ENCODE results near the gene SNAP47.
A peak's percentile ranks its signal among the peaks of the same experiment; 100 is the strongest.

Gene SNAP47

GRCh38 chr1:227768640-227769039 lies 33.4 kb downstream of the SNAP47 start:
- DNase-seq, result no peak

DNA sequence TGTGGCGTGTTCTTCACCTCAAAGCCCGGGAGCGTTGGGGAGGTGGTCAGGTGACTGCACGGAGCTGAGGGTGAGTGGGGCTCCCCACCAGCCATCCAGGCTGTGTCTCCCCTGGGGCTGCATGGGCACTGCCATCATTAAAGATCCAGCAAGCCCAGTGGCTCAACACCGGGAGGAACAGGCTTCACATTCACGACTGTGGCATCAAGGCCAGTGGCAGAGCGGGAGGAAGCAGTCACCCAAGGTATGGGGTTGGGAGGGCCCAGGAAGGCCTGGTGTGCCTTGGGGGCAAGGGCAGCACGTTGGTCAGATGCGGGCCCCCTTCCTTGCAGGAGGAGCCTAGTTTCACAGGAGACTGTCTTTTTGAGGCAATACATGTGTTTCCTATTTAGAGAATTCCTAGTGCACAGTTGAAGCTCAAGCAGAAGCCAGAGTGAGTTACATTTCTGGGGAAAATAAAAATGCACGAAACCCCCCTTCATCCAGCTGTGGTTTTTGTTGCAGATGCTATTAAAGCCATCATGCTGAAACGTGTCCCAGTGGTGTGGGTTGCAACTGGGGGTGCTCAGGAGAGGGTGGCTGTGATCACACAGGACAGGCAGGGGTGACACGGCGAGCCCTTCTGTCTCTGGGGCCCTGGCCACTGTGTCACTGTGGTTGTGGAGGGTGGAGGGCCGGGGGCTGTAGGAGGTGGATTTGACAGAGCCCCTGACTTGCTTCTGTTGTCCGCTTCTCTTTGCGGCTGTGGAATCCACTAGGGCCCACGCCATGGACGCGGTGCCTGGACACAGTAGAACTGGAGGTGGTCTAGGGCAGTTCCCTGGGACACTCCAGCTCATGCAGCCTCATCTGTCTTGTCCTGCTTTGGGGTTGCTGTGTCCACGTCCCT lies 34.1 kb downstream of the SNAP47 start:
- DNase-seq, result no peak

- no peak for DNase-seq
Measured at GRCh38 chr1:227769936-227770494, 34.8 kb downstream of the SNAP47 start.

GRCh38 chr1:227770812-227771211 lies 35.6 kb downstream of the SNAP47 start:
- DNase-seq, result no peak

- DNase-seq, result no peak
Measured at GRCh38 chr1:227771326-227771725, 36.1 kb downstream of the SNAP47 start.

- DNase-seq, result no peak
Measured at GRCh38 chr1:227771771-227772170, 36.5 kb downstream of the SNAP47 start.

GRCh38 chr1:227773558-227773957 lies 38.3 kb downstream of the SNAP47 start:
- no peak for DNase-seq

GRCh38 chr1:227774051-227774731 lies 39.0 kb downstream of the SNAP47 start:
- peak in 2 of 5 experiments; percentile 84 to 85 for DNase-seq

- no peak for DNase-seq
Measured at GRCh38 chr1:227774821-227775661, 39.8 kb downstream of the SNAP47 start.

DNA sequence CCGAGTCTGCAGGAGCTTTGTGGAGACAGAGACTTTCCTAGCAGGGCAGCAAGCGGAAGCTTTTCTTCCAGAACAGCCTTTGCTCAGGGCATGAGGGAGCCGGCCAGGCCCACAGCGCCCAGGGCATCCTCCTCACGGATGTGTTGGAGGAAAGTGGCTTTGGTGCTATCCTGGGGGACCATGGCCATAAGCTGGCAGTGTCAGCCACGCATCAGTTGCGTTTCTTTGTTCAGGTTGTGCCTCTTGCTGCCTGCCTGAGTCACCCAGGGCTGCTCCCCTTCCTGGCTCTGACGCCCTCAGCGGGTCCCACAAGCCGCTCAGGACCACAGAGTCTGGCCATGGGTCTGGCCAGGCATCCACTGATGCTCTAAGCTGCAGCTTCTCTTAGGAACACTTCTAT lies 40.6 kb downstream of the SNAP47 start:
- DNase-seq, result no peak

- DNase-seq, result no peak
Measured at GRCh38 chr1:227776331-227776771, 41.1 kb downstream of the SNAP47 start.

GRCh38 chr1:227777156-227777555 lies 41.9 kb downstream of the SNAP47 start:
- no peak for DNase-seq

DNA sequence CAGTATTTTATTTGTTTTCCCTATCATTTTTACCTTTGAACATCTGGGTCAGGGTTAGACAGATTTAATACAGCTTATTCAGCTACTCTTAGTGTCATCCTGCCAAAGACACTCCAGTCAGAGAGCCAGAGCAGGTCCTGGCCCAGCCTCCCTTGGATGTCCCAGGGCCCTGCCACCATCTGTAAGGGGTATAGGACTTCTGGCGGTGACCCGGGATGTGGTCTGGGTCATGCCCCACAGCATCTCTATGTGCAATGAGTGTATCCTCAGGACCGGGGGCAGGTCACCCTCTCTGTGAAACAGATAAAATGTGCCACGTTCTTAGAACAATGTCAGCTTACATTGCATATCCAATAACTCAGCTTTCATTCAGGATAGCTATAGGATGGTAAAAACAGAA lies 42.4 kb downstream of the SNAP47 start:
- DNase-seq, result no peak

- no peak for DNase-seq
Measured at GRCh38 chr1:227778401-227778947, 43.2 kb downstream of the SNAP47 start.

GRCh38 chr1:227779021-227779441 lies 43.8 kb downstream of the SNAP47 start:
- DNase-seq, result no peak

DNA sequence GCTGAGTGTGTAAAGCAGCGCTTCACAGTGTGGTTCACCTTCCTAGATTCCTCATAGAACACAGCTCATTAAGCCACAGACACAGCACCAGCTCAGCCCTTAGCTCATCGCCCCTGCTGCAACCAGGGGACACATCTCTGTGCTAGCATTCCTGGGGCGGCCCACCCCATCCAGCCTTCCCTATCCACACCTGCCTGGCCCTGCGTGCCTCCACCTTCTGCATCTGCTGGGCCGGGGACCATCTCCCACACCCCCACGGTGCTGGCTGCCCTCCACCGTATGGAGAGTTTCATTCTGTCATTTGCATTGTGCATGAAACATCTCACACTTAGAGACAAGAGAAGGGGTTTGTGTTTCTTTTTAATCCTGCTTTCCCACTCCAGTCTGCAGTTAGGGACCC lies 44.5 kb downstream of the SNAP47 start:
- DNase-seq, result no peak

- DNase-seq, result no peak
Measured at GRCh38 chr1:227780101-227781044, 45.1 kb downstream of the SNAP47 start.

GRCh38 chr1:227781314-227781930 lies 46.2 kb downstream of the SNAP47 start:
- no peak for DNase-seq

DNA sequence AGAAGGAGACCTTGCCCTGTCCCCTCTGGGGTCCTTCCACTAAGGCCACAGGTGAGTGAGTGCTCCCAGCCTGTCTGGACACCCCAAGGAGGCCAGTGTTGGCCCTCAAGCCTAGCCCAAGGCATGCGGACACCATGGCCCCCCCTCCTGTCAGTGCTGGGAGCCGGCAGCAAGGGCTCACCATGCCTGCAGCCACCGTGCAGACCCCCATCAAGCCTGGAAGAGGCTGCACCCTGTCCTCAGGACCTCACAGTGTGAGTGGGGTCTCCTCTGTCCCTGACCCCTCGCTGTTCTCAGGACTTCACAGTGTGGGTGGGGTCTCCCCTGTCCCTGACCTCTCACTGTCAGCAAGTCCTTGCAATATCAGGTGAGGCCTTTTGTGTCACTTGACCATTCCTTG lies 47.0 kb downstream of the SNAP47 start:
- no peak for DNase-seq

DNA sequence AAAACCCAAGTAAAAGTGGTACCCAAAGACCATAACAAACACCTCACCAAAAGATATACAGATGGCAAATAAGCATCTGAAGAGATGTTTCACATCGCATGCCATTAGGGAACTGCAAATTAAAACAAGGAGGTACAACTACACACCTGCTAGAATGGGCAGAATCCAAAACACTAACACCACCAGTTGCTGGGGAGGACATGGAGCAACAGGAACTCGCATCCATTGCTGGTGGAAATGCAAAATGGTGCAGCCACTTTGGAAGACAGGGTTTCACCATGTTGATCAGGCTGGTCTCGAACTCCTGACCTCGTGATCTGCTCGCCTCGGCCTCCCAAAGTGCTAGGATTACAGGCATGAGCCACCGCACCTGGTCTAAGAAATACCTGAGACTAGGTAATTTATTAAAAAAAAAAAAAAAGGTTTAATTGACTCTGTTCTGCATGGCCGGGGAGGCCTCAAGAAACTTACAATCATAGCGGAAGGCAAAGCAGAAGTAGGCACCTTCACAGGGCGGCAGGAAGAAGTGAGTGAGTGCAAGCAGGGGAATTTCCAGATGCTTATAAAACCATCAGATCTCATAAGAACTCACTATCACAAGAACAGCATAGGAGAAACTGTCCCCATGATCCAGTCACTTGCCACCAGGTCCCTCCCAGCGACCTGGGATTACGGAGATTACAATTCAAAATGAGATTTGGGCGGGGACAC lies 50.0 kb downstream of the SNAP47 start:
- DNase-seq, result no peak
